ENCODE measurements around the gene CCDC85A. TPM values are rescaled to one million over a fixed set of nuclear protein-coding genes. Genes with fewer than 3 reads are reported as not detected.

Gene CCDC85A
- total RNA-seq, 4 donors from 2014 or later: 0.20 to 1.1 (median 0.92) TPM

DNA sequence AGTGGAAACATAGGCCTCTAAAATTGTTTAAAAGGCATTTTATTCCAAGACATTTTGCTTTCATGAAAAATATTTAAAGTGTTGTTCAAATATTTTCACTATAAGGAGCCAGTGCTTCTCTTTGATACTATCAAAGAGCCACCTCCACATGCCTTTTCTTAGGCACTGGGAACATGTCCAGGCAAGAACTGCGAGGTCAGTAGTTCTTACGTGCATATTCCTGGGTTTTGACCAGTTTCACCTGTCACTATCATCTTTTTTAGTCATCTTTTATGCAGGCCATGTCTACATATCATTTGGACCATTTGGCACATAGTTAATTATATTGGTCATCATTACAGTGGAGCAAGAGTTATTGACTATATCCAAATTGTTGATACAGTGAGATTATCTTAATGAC is 195.3 kb downstream of the CCDC85A start:
- no peak overlapping the region for H3K27ac ChIP-seq
- H3K9me3 ChIP-seq: no peaks in the 10 kb centered on the region
- TF ChIP-seq POLR2A (IDR thresholded peaks at IDR 0.05) (no peak), POLR2AphosphoS5 (IDR thresholded peaks at IDR 0.05) (no peak), EP300 (IDR thresholded peaks at IDR 0.05; ENCODE audit: low read depth) (no peak)
- TF ChIP-seq, protein P1, sequence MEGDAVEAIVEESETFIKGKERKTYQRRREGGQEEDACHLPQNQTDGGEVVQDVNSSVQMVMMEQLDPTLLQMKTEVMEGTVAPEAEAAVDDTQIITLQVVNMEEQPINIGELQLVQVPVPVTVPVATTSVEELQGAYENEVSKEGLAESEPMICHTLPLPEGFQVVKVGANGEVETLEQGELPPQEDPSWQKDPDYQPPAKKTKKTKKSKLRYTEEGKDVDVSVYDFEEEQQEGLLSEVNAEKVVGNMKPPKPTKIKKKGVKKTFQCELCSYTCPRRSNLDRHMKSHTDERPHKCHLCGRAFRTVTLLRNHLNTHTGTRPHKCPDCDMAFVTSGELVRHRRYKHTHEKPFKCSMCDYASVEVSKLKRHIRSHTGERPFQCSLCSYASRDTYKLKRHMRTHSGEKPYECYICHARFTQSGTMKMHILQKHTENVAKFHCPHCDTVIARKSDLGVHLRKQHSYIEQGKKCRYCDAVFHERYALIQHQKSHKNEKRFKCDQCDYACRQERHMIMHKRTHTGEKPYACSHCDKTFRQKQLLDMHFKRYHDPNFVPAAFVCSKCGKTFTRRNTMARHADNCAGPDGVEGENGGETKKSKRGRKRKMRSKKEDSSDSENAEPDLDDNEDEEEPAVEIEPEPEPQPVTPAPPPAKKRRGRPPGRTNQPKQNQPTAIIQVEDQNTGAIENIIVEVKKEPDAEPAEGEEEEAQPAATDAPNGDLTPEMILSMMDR (IDR thresholded peaks at IDR 0.05): no peak
- no peak for DNase-seq
- in situ Hi-C loops (cut with MboI; ENCODE audit: low pct_ligation_motif_present in 1 of 4, low pct_unique_long_range_greater_than_20kb in 1 of 4, low sequenced_read_pairs in 3 of 4): no loop called here
- intact Hi-C loops (cut with DNase I; ENCODE audit: low total_unique reads): no loop called here
- no peak overlapping the region for H3K4me3 ChIP-seq
- WGBS, 2 donors (ENCODE audit: low coverage in 1 of 2): 88% methylated on average over 2 of the region's 2 CpGs
- no peaks in the 10 kb centered on the region for H3K36me3 ChIP-seq
- no peaks in the 10 kb centered on the region for H3K27me3 ChIP-seq
- peaks cover 0 to 11% (median 4%) of the 10 kb centered on the region in 4 donors for H3K4me1 ChIP-seq

DNA sequence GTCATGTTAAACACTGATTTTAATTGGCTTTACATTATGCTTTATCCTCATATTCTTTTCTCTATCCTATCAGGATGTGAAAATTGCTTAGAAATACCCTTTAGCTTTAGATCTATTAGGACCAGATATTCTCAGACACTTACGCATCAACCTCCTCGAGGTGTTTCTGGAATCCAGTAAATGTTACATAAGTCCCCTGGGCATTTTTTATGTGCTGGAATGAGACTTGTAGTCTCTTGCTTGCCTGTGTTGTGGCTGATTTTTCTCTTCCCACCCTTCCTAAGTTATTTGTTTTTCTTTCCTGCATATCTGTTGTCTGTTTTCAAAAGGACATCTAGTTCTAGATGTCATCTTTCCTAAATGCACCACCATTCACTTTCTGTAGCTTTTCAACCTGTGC is 197.1 kb downstream of the CCDC85A start:
- H3K4me3 ChIP-seq: no peak overlapping the region
- H3K27ac ChIP-seq: no peak overlapping the region
- no peaks in the 10 kb centered on the region for H3K9me3 ChIP-seq
- H3K36me3 ChIP-seq: no peaks in the 10 kb centered on the region
- DNase-seq: no peak
- TF ChIP-seq, protein P1 (IDR thresholded peaks at IDR 0.05): no peak
- no peak for TF ChIP-seq POLR2AphosphoS5 (IDR thresholded peaks at IDR 0.05)
- TF ChIP-seq EP300 (IDR thresholded peaks at IDR 0.05; ENCODE audit: low read depth): no peak
- no peak for TF ChIP-seq POLR2A (IDR thresholded peaks at IDR 0.05)
- peaks cover 0 to 11% (median 4%) of the 10 kb centered on the region in 4 donors for H3K4me1 ChIP-seq
- WGBS, 2 donors (ENCODE audit: low coverage in 1 of 2): 52 to 69% methylated on average over 2 of the region's 2 CpGs
- no peaks in the 10 kb centered on the region for H3K27me3 ChIP-seq
- intact Hi-C loops (cut with DNase I; ENCODE audit: low total_unique reads): no loop called here
- in situ Hi-C loops (cut with MboI; ENCODE audit: low pct_ligation_motif_present in 1 of 4, low pct_unique_long_range_greater_than_20kb in 1 of 4, low sequenced_read_pairs in 3 of 4): no loop called here

DNA sequence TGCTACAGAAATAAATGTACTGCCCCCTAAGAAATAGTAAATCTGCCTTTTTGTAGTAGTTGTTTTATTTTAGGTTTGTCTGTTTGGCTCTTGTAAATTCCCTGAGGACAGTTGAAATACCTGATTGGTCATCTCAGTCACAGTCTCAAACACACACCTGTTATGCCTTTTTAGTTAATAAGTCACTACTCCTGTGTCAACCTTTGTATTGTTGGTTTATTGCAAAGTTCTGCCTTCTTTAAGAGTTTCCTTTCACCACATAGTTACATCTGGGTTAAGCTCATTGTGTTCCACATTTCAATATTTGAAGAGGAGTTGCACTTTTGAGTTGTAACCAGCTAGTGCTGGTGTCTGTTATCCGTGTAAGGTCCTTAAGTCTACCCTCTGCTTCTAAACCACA is 198.7 kb downstream of the CCDC85A start:
- in situ Hi-C loops (cut with MboI; ENCODE audit: low pct_ligation_motif_present in 1 of 4, low pct_unique_long_range_greater_than_20kb in 1 of 4, low sequenced_read_pairs in 3 of 4): no loop called here
- Histone ChIP-seq H3K4me1 (peaks cover 0 to 11% (median 4%) of the 10 kb centered on the region in 4 donors), H3K36me3 (no peaks in the 10 kb centered on the region), H3K4me3 (no peak overlapping the region), H3K27ac (no peak overlapping the region), H3K27me3 (no peaks in the 10 kb centered on the region), H3K9me3 (no peaks in the 10 kb centered on the region)
- intact Hi-C loops (cut with DNase I; ENCODE audit: low total_unique reads): no loop called here
- WGBS, 2 donors (ENCODE audit: low coverage in 1 of 2): 0% methylated on average over 1 of the region's 1 CpG; no CpG with 5 or more reads in 1 of the 2 donors
- TF ChIP-seq EP300 (IDR thresholded peaks at IDR 0.05; ENCODE audit: low read depth): no peak
- TF ChIP-seq, protein P1 (IDR thresholded peaks at IDR 0.05): no peak
- no peak for TF ChIP-seq POLR2AphosphoS5 (IDR thresholded peaks at IDR 0.05)
- no peak for TF ChIP-seq POLR2A (IDR thresholded peaks at IDR 0.05)
- DNase-seq: no peak

DNA sequence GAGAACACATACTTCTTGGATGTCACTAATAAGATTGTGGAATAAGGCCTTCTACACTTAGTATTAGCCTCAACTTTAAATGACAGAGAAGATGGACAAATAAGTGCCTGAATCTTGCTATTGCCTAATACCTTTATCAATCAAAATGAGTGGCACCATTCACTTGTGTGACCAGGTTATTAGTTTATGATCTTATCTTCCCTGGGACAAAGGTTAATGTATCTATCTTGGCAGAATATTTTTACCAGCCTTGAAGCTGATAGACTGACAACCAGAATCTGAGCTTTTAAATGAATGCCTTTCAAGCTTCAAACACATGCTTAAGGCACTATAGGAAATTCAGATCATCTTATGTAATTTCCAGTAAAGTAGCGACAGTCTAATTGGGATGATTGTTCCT is 202.9 kb downstream of the CCDC85A start:
- Histone ChIP-seq H3K27me3 (no peaks in the 10 kb centered on the region), H3K4me1 (peaks cover 0 to 11% (median 4%) of the 10 kb centered on the region in 4 donors), H3K9me3 (no peaks in the 10 kb centered on the region), H3K27ac (no peak overlapping the region), H3K4me3 (no peak overlapping the region), H3K36me3 (no peaks in the 10 kb centered on the region)
- in situ Hi-C loops (cut with MboI; ENCODE audit: low pct_ligation_motif_present in 1 of 4, low pct_unique_long_range_greater_than_20kb in 1 of 4, low sequenced_read_pairs in 3 of 4): no loop called here
- 75 to 85% methylated on average over 1 of the region's 1 CpG for WGBS, 2 donors (ENCODE audit: low coverage in 1 of 2)
- intact Hi-C loops (cut with DNase I; ENCODE audit: low total_unique reads): no loop called here
- DNase-seq: no peak
- TF ChIP-seq, protein P1 (IDR thresholded peaks at IDR 0.05): no peak
- no peak for TF ChIP-seq POLR2AphosphoS5 (IDR thresholded peaks at IDR 0.05)
- TF ChIP-seq POLR2A (IDR thresholded peaks at IDR 0.05): no peak
- no peak for TF ChIP-seq EP300 (IDR thresholded peaks at IDR 0.05; ENCODE audit: low read depth)

Data from transverse colon (tissue), 4 donors.